GM12878 (cell line): ENCODE results near the gene HMGB2. TPM values are rescaled to one million over a fixed set of nuclear protein-coding genes. Genes with fewer than 3 reads are reported as not detected.

Experiments
- ATAC-seq: fragments of 200-7000 bp; cut with Tn5 transposase; 3 replicates; pipeline ENCODE4 v1.9.1; 2020; ENCODE audit warnings: mild to moderate bottlenecking, moderate library complexity
- BruUV-seq: library from RNA; stranded (reverse); fragments of 400-500 nt; replicated peaks from 2 replicates; lab custom pipeline; 2021; lab: Mats Ljungman, UMichigan
- CTCF ChIA-PET: fragments of 300-600 bp; sonication (Branson Sonifier 250); formaldehyde crosslinking; extraction: SDS; loops from one replicate; lab custom pipeline; 2021; ENCODE audit warnings: inconsistent platforms; lab: Yijun Ruan, JAX
- POLR2A ChIA-PET: fragments of 350-600 bp; formaldehyde crosslinking; extraction: SDS; loops from one replicate; lab custom pipeline; 2021; ENCODE audit warnings: inconsistent platforms; lab: Charles Lee
- RAD21 ChIA-PET: fragments of 300-600 bp; sonication (Branson Sonifier 250); formaldehyde crosslinking; loops from one replicate; lab custom pipeline; 2023; ENCODE audit warnings: antibody characterized with exemption; ENCODE audit not compliant: unreplicated experiment; lab: Charles Lee
- SMC1A ChIA-PET: fragments of 300-600 bp; sonication (Branson Sonifier 250); formaldehyde crosslinking; loops from one replicate; lab custom pipeline; 2023; ENCODE audit not compliant: unreplicated experiment, uncharacterized antibody; lab: Charles Lee
- DNase-seq: peaks from one replicate; pipeline ENCODE4 v3.0.0-alpha.2; 2011; ENCODE audit warnings: low read depth, low spot score
- FAIRE-seq: peaks from 3 replicates; lab custom pipeline; 2011; peaks lifted over from hg19 to GRCh38; lab: Jason Lieb, UNC
- H2AFZ ChIP-seq: 2 replicates; pipeline ENCODE4 v1.6.0; 2011; ENCODE audit warnings: low read depth, low read length, control low read depth; ENCODE audit not compliant: control insufficient read depth
- H3K27ac ChIP-seq: 2 replicates; pipeline ENCODE4 v1.5.1; 2011; ENCODE audit warnings: control low read depth; ENCODE audit not compliant: control insufficient read depth, insufficient read depth
- H3K27me3 ChIP-seq, 2 experiments: replicated peaks in 1 of 2; 2 replicates each; pipeline versions ENCODE4 v1.6.0 to v1.6.1; 2011; ENCODE audit warnings: low read length in 1 of 2; ENCODE audit not compliant: control insufficient read depth in 2 of 2, insufficient read depth in 2 of 2
- H3K36me3 ChIP-seq, 2 experiments: 2 replicates each; pipeline ENCODE4 v1.5.1; 2011; ENCODE audit warnings: low read length in 1 of 2; ENCODE audit not compliant: control insufficient read depth in 2 of 2, insufficient read depth in 2 of 2
- H3K4me1 ChIP-seq: 2 replicates; pipeline ENCODE4 v1.6.1; 2011; ENCODE audit warnings: mild to moderate bottlenecking, low read length, moderate library complexity, mixed read lengths; ENCODE audit not compliant: control insufficient read depth, insufficient read depth
- H3K4me2 ChIP-seq: 2 replicates; pipeline ENCODE4 v1.6.0; 2011; ENCODE audit warnings: control low read depth; ENCODE audit not compliant: control insufficient read depth, insufficient read depth
- H3K4me3 ChIP-seq: fragments of 200-600 bp; sonication (generic); 2 replicates; pipeline ENCODE4 v1.5.1; 2016
- H3K79me2 ChIP-seq: 2 replicates; pipeline ENCODE4 v1.6.0; 2011; ENCODE audit warnings: low read length; ENCODE audit not compliant: control insufficient read depth, insufficient read depth
- H3K9ac ChIP-seq: 2 replicates; pipeline ENCODE4 v1.8.0; 2011; ENCODE audit warnings: low read length, control low read depth, mixed read lengths; ENCODE audit not compliant: control insufficient read depth, insufficient read depth
- H3K9me3 ChIP-seq: replicated peaks from 3 replicates; pipeline ENCODE4 v1.5.1; 2011; ENCODE audit warnings: mild to moderate bottlenecking, low read length; ENCODE audit not compliant: control insufficient read depth, insufficient read depth
- H4K20me1 ChIP-seq: 2 replicates; pipeline ENCODE4 v1.6.0; 2011; ENCODE audit not compliant: control insufficient read depth, insufficient read depth
- FOXK2 ChIP-seq: fragments of 450-650 bp; IDR thresholded peaks from 2 replicates; pipeline ENCODE4 v1.6.1; 2017; ENCODE audit warnings: mild to moderate bottlenecking, moderate library complexity
- LARP7 ChIP-seq: fragments of 450-650 bp; IDR thresholded peaks from 2 replicates; pipeline ENCODE4 v1.6.1; 2017; ENCODE audit warnings: mild to moderate bottlenecking
- MLLT1 ChIP-seq: fragments of 450-650 bp; IDR thresholded peaks from 2 replicates; pipeline ENCODE4 v1.6.1; 2016; ENCODE audit warnings: mild to moderate bottlenecking
- MTA2 ChIP-seq: fragments of 450-650 bp; IDR thresholded peaks from 2 replicates; pipeline ENCODE4 v1.6.1; 2016; ENCODE audit warnings: low read depth, mild to moderate bottlenecking, moderate library complexity
- MYC ChIP-seq: IDR thresholded peaks from 2 replicates; pipeline ENCODE4 v1.6.1; 2011; ENCODE audit warnings: mild to moderate bottlenecking, low read length, moderate library complexity, inconsistent platforms; ENCODE audit not compliant: insufficient read depth, insufficient replicate concordance, insufficient read length, severe bottlenecking
- PML ChIP-seq: IDR thresholded peaks from 2 replicates; pipeline ENCODE4 v1.6.1; 2012; ENCODE audit warnings: low read length, inconsistent platforms
- POU2F2 ChIP-seq: IDR thresholded peaks from 3 replicates; pipeline ENCODE4 v1.6.1; 2011; ENCODE audit warnings: low read depth, mild to moderate bottlenecking, low read length, borderline replicate concordance
- PRDM15 ChIP-seq: fragments of 450-650 bp; formaldehyde crosslinking; IDR thresholded peaks from 2 replicates; pipeline ENCODE4 v1.4.0; 2020; ENCODE audit warnings: mild to moderate bottlenecking, moderate library complexity
- RFX5 ChIP-seq: IDR thresholded peaks from 2 replicates; pipeline ENCODE4 v1.6.1; 2011; ENCODE audit warnings: low read depth, low read length, improper control_type of control experiment
- SIN3A ChIP-seq: IDR thresholded peaks from 2 replicates; pipeline ENCODE4 v1.6.1; 2012; ENCODE audit warnings: low read depth, low read length, improper control_type of control experiment
- SIX5 ChIP-seq: IDR thresholded peaks from 2 replicates; pipeline ENCODE4 v1.6.1; 2011; ENCODE audit warnings: mild to moderate bottlenecking, low read depth, low read length, moderate library complexity; ENCODE audit not compliant: severe bottlenecking
- SREBF2 ChIP-seq: IDR thresholded peaks from 2 replicates; pipeline ENCODE4 v1.6.1; 2012; ENCODE audit warnings: mild to moderate bottlenecking, low read length
- TAF1 ChIP-seq: IDR thresholded peaks from 2 replicates; pipeline ENCODE4 v1.6.1; 2011; ENCODE audit warnings: mild to moderate bottlenecking, low read depth, low read length, borderline replicate concordance
- WRNIP1 ChIP-seq: IDR thresholded peaks from 2 replicates; pipeline ENCODE4 v1.6.1; 2011; ENCODE audit warnings: low read depth, low read length, improper control_type of control experiment, borderline replicate concordance
- WGBS: methylation state at CpG from one replicate; pipeline ENCODE4 v1.1.6; 2016; ENCODE audit warnings: low lambda C conversion rate; ENCODE audit not compliant: insufficient replicate concordance, insufficient coverage; ENCODE audit errors: missing lambda C conversion rate; 5-methylcytosine and 5-hydroxymethylcytosine counted together
- in situ Hi-C: fragments of 300-500 bp; cut with MboI; formaldehyde crosslinking; loops from 9 replicates; pipeline ENCODE4 v1.14.3; 2018; ENCODE audit warnings: mixed read lengths
- intact Hi-C: fragments of 100-400 bp; cut with micrococcal nuclease; formaldehyde crosslinking; loops from one replicate; pipeline ENCODE4 v1.14.2; 2022; ENCODE audit not compliant: unreplicated experiment
- polyA plus RNA-seq, 11 experiments: library from polyadenylated mRNA; depleted of rRNA in 4 of 11; unstranded in 6 of 11; stranded (reverse) in 5 of 11; fragments of >200 nt; fragmentation: Nextera tagmentation in 4 of 11; fragmentation: Illumina TruSeq in 1 of 11; extraction: Ambion mirVana in 4 of 11; extraction: Trizol in 1 of 11; gene quantifications; 1 replicate in 1 of 11; 2 replicates in 10 of 11; pipeline versions ENCODE4 v1.2.1 to v1.2.3, GENCODE V29; 2011 to 2016; ENCODE audit warnings: inconsistent platforms in 2 of 11, missing spikeins in 2 of 11, low read depth in 1 of 11
- total RNA-seq, 4 experiments: library from RNA; depleted of rRNA in 3 of 4; stranded (reverse); fragments of >200 nt in 3 of 4; fragmentation: Illumina TruSeq in 1 of 4; extraction: Trizol in 1 of 4; gene quantifications; 2 replicates each; pipeline versions ENCODE4 v1.2.1 to v1.2.3, GENCODE V29; 2013 to 2021
- TF ChIP-seq, protein P1 (sequence below): fragments of 450-650 bp; IDR thresholded peaks from 2 replicates; pipeline ENCODE4 v1.6.1; 2017; ENCODE audit warnings: low read depth, mild to moderate bottlenecking, moderate library complexity
- TF ChIP-seq, protein P2 (sequence below): IDR thresholded peaks from 2 replicates; pipeline ENCODE4 v1.6.1; 2011; ENCODE audit warnings: low read depth, low read length, improper control_type of control experiment, borderline replicate concordance

HMGB2 gene
- total and polyA plus RNA-seq, 10 of the 15 experiments (the other 5 are each of a cell fraction or from before 2014, with no cell fraction given), result 260 to 961 (median 668) TPM

- RAD21 ChIA-PET, result no interaction called here
- no peak for TF ChIP-seq TAF1
- TF ChIP-seq, protein P1, sequence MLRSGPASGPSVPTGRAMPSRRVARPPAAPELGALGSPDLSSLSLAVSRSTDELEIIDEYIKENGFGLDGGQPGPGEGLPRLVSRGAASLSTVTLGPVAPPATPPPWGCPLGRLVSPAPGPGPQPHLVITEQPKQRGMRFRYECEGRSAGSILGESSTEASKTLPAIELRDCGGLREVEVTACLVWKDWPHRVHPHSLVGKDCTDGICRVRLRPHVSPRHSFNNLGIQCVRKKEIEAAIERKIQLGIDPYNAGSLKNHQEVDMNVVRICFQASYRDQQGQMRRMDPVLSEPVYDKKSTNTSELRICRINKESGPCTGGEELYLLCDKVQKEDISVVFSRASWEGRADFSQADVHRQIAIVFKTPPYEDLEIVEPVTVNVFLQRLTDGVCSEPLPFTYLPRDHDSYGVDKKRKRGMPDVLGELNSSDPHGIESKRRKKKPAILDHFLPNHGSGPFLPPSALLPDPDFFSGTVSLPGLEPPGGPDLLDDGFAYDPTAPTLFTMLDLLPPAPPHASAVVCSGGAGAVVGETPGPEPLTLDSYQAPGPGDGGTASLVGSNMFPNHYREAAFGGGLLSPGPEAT, result no peak
- no peak for TF ChIP-seq FOXK2
- no peak for TF ChIP-seq SIN3A
- no peak for TF ChIP-seq MYC
- TF ChIP-seq, protein P2, sequence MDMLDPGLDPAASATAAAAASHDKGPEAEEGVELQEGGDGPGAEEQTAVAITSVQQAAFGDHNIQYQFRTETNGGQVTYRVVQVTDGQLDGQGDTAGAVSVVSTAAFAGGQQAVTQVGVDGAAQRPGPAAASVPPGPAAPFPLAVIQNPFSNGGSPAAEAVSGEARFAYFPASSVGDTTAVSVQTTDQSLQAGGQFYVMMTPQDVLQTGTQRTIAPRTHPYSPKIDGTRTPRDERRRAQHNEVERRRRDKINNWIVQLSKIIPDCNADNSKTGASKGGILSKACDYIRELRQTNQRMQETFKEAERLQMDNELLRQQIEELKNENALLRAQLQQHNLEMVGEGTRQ, result no peak
- TF ChIP-seq PML, result no peak
- TF ChIP-seq RFX5, result no peak
- no peak for TF ChIP-seq POU2F2
- TF ChIP-seq MTA2, result no peak
- no peak for TF ChIP-seq MLLT1
- TF ChIP-seq WRNIP1, result no peak
- TF ChIP-seq PRDM15 (CRISPR knock-in tag), result no peak
- TF ChIP-seq SIX5, result no peak
- no peak for TF ChIP-seq SREBF2
- TF ChIP-seq LARP7, result no peak
- TF ChIP-seq, all 136 proteins: peak for 0
- Histone ChIP-seq H3K9me3 (no peaks in the 10 kb centered on the region), H3K36me3 (no peaks in the 10 kb centered on the region), H3K27me3 (no peaks in the 10 kb centered on the region), H3K27ac (no peak overlapping the region), H3K4me3 (no peak overlapping the region), H3K9ac (no peak overlapping the region), H3K79me2 (no peaks in the 10 kb centered on the region), H3K4me2 (no peak overlapping the region), H2AFZ (no peak overlapping the region), H4K20me1 (no peaks in the 10 kb centered on the region), H3K4me1 (no peaks in the 10 kb centered on the region)
- SMC1A ChIA-PET, result interaction anchor here (0.6 to 2.4 kb wide), 6 partner anchors 10 to 73 kb away, joined by 3 to 12 read pairs (median 4); no protein-coding TSS in a partner anchor
- ATAC-seq, result no peak
- CTCF ChIA-PET, result interaction anchor here (0.6 to 1.7 kb wide), 7 partner anchors 11 to 63 kb away, joined by 3 to 5 read pairs (median 3); no protein-coding TSS in a partner anchor
- no peak for FAIRE-seq
- intact Hi-C loops (no loop called here), in situ Hi-C loops (no loop called here)
- WGBS, result 71% methylated on average over 2 of the region's 2 CpGs
- no peak for DNase-seq
- no TSS peak for BruUV-seq
- POLR2A ChIA-PET, result interaction anchor here (0.6 kb wide), 1 partner anchor 23 kb away, joined by 3 read pairs; no protein-coding TSS in a partner anchor
Measured at GRCh38 chr4:173357939-173358338, 23.8 kb upstream of the HMGB2 start.
